ENCODE results near the gene ACOT12.
"Not testable (repeated sequence)": the region's sequence is repeated elsewhere in the genome, so short reads cannot be mapped to it uniquely, and the experiment has no call there.

Gene ACOT12

DNA sequence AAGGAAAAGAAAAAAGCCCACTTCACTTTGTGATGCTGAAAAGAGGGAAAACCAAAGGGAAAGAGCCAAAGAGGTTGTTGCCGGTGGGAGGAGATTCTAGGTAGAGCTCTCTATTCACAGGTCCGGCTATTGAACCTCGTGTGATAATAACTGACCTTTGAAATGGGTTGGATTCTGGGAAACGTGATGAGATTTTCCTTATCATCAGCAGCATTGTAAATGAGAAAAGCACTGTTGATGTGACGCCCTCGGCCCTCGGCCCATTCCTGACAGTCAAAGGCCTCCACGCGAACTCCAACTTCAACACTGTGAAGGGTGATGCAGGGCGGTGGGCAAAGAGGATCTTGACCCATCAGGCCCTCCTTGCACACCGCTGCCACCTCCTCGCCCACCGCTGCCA is 49.2 kb downstream of the ACOT12 start:
- DNase-seq (ENCODE audit: low read depth in 2 of 2): no peak

DNA sequence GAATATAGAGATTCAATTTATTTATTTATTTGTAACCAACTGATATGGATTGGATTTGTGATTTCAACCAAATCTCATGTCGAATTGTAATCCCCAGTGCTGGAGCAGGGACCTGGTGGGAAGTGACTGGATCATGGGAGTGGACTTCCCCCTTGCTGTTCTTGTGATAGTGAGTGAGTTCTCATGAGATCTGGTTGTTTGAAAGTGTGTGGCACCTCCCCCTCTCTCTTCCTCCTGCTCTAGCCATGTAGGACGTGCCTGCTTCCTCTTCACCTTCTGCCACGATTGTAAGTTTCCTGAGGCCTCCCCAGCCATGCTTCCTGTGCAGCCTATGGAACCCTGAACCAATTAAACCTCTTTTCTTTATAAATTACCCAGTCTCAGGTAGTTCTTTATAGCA is 55.7 kb downstream of the ACOT12 start:
- DNase-seq (ENCODE audit: low read depth in 2 of 2): not testable (repeated sequence)

DNA sequence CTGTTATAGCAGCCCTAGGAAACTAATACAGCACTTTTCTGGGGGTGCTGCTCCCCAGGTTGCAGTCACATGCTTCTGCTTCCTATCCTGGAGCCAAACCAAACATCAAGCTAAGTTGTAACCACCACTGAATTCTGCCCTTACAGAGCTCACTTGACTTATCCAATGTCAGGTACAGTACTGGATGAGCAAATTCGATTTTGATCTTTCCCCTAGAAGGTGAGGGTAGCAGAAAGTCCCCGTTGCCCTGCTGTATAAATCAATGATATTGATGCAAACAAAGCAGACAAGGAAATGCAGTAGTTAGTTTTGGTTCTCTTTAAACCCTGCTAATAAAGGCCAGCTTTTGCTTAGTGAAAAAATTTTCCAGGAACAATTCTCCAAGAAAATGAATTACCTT is 56.1 kb downstream of the ACOT12 start:
- no peak for DNase-seq (ENCODE audit: low read depth in 2 of 2)

DNA sequence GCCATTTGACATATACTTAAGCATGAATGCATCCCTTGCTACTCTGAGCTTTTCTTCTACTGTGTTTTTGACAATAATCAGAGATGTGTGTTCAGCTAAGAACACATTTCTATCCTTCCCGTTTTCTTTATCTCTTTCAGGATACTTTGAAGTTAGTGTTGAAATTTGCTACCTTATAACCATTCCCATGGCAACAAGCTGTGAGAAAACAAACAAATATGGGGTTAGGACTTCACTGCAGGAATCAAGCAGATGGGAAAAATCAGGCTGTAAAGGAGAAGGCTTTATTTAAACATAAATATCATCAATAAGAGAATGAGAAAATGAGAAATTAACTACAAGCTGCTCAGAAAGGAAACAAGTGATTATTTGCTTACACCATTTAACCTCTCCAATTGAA is 57.4 kb downstream of the ACOT12 start:
- no peak for DNase-seq (ENCODE audit: low read depth in 2 of 2)

DNA sequence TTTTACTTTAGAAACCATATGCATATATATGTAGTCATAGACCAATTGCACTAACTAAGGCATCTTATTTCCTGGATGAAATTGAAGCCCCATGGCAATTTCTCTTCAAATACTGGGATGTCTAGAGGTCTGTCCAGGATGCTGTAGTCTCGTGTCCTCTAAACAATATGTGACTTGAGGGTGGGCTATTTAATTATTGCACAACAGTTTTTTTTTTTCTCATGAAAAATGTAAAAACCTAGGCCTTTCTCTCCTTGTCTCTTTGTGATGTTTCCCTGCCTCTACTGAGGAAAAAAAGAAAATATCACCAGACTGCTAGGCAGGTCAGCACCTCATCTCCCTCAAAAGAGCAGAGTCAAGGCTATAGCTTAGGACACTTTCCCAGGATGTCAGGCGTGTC is 58.0 kb downstream of the ACOT12 start:
- no peak for DNase-seq (ENCODE audit: low read depth in 2 of 2)

DNA sequence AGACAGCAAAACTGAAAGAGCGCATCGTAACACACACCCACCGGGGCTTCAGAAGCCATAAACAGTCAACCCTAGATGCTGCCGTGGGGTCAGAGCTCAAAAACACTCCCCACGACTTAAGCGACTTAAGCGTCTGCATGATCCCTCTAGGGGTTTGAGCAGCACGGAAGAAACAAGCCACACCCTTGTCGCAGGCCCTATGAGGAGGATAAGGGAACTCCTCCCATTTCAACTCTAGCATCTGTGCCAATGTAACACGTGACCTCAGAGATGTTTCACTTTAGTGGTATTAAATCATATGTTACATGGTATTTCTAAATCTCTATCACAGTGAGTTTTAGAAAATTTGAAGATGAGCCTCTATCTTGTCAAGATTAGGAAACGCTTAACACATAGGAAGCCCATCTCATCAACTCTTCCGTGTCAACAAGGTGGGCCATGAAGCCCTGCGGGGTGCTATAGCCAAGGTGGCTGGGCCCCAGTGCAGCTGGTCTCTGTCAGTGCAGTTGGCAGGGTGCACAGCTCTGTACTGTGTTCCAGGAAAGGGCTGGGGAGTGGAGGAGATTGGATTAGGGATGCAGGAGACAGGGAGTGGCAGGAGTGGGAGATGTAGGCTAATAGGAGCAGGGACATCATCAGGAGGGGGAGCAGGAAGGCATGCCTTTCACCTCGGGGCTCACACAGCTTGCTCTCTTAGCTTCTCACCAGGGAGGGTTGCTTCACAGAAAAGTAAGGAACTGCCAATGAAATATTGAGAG is 59.5 kb downstream of the ACOT12 start:
- DNase-seq (ENCODE audit: low read depth in 2 of 2): no peak

DNA sequence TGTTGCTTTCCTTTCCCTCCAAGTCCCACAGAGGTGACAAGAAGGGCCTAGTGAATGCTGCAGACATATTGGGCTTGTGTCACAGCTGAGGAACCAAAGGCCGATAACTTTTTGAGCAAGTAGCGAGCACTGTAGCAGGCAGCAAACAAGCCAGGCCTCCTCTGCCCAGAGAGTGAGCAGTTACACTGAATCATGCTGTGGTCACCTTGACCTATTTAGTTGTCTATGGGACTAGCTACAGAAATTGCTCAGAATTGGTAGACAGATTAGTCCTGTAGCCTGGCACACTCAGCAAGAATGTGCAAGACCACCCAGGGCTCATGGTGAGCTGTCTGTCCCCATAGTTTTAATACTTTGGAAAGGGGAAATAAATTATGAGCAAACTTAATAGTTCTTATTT is 67.4 kb downstream of the ACOT12 start:
- no peak for DNase-seq (ENCODE audit: low read depth in 2 of 2)

DNA sequence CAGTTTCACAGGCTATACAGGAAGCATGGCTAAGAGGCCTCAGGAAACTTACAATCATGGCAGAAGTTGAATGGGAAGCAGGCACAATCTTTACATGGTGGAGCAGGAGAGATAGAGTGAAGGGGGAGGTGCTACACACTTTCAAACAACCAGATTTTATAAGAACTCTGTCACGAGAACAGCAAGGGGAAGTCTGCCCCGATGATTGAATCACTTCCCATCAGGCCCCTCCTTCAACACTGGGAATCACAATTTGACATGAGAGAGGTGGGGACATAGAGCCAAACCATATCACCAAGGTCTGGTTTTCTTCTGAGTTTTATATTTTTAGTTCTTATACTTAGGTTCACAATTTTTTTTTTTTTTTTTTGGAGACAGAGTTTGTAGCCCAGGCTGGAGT is 76.4 kb downstream of the ACOT12 start:
- DNase-seq (ENCODE audit: low read depth in 2 of 2): no peak

DNA sequence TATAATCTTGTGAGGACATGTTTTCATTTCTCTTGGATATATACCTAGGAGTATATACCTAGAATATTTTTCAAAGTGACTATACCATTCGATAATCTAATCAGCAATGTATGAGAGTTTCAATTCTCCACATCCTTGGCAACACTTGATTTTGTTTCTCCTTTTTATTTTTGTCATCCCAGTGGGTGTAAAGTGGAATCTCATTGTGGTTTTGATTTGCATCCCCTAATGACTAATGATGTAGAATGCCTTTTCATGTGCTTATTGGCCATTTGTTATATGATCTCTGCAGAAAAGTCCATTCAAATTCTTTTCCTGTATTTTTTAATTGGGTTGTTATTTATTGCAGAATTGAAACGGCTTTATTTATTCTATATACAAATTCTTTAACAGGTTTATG is 77.4 kb downstream of the ACOT12 start:
- DNase-seq (ENCODE audit: low read depth in 2 of 2): no peak

DNA sequence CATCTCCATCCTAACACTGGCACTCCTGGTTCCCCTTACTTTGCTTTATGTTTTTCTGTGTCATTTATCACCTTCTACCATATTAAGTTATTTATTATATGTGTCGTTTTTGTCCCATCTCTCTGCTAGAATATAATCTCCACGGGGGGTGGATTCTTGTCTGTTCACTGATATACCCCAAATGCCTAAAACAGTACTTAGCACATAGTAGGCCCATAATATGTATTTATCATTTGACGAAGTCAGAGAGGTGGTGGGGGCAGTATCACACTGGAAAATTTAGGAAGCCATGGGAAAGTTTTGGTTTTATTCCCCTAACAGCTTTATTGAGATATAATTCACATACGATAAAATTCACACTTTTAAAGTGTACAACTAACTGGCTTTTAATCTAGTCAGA is 78.1 kb downstream of the ACOT12 start:
- DNase-seq (ENCODE audit: low read depth in 2 of 2): no peak

DNA sequence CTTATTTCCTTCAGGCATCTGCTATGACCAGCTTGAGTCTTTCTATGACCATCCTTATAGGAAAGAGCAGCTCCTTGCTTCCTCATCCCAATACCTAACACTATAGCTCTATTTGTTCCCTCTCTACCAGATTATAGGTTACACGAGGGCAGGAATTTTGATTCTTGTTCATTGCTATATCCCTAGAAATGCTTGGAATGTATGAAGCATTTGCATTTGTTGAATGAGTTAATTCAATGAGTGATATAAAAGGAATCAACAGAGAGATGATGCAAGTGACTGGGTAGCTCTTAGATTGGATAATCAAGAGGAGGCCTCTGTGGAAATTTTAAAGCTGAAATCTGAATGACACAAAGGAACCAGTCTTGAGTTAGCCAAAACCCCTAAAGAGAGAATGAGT is 78.6 kb downstream of the ACOT12 start:
- no peak for DNase-seq (ENCODE audit: low read depth in 2 of 2)

DNA sequence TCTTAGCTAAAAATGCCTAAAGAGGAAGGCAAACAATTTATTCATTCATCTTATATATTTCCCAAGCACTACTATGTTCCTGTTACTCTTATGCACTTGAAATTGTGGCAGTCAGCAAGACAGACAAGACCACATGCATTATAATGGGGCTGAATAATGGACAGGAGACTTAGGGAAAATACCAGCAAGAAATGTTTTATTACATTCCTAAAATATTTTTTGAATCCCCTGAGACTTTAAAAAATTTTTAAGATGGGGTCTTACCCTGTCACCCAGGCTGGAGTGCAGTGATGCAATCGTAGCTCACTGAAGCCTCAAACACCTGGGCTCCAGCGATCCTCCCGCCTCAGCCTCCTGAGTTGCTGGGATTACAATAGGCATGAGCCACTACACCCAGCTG is 79.4 kb downstream of the ACOT12 start:
- DNase-seq (ENCODE audit: low read depth in 2 of 2): no peak

DNA sequence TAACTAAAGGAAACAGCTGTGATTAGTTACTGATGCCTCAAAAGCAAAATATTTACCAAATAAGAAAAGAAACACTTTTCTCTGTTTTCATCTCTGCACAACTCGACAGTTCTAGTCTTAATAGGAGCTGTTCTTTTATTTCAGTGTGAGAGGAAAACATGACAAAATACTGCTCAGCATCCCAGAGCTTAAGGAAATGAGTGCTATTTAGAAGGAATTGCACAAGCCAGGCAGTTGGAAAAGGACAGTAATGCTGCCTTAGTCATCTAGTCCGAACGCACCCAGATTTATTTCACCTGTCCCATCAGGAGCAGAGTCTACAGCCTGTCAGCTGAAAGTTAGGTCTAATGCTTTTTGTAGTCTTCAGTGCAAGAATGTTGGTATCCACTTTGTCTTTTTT is 80.2 kb downstream of the ACOT12 start:
- DNase-seq (ENCODE audit: low read depth in 2 of 2): no peak

DNA sequence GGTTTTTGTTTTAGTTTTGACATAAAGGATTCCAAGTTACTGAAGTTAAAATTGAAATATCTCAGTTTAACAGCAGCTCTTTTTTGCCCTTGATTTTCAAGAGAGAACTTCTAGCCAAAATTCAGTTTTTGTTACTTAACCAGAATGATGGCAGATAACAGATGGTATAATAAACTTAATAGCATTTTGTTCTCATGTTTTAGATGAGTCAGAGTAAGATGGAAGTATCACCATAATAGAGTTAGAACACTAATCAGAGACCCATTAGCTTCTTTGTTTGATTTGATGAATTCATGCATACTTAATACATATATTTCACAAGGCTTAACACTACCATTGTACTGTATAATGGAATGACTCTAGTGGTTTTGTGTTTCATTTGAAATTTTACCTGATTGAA is 80.7 kb downstream of the ACOT12 start:
- no peak for DNase-seq (ENCODE audit: low read depth in 2 of 2)

DNA sequence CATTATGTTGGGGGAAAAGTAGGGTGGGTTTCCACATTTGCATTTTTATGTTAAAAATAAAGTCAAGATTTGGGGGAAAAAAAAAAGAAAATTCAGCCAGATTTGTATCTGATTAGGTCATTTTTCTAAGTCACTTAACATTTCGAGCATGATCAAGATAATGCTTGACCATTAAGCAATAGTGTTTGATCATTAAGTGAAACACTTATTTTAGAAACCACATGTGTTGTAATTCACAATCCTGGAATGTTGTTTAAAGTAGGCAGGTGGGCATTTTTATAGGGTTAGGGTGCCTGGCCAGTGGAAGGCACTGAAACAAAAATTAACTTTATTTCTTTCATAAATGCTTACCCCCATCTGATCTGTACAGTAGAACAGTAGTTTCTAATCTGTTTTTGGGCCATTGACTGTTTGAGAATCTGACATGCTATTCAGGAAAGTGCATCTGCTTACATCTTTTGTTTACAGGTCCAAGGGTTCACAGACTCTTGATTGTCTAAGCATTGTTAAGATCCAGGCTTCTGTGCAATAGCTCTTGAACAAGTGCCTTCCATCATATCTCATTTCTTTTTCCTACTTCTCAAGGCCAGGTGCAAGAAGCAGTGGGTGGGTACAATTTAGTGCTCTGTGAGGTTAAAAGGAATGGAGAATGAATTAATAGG is 83.4 kb downstream of the ACOT12 start:
- no peak for DNase-seq (ENCODE audit: low read depth in 2 of 2)

DNA sequence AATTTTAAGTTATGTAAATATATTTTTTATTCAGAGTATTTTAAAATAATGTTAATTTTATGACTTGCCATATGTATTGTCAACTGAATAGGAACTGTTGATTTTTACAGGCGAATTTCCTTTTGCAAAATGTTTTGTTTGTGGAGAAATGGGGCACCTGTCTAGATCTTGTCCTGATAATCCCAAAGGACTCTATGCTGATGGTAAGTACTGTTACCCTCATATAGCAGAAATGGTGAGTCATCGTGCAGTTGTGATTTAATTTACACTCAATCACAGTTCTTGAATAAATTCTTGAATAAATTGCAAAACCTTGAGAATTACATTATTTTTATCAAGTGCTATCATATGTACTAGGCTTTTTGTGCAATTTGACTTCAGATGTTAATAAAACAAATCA is 85.1 kb downstream of the ACOT12 start:
- no peak for DNase-seq (ENCODE audit: low read depth in 2 of 2)

DNA sequence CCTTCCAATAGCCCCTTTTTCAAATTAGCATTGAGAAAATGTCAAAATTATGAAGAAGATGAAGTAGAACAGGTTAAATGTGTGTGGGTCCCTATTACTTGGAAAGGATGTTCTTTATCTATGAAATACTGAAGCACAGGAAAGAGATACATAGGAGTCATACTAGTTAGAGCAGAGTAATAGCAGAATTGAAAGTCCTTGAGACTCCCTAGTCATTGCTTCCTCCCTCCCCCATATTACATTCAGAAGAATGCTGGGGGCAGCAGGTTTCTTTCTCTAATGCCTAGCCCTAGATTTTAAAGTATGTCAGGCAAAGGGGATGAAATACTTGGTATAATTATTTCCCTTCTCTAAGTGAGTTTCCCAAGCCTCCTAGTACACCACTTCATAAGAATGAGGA is 88.1 kb downstream of the ACOT12 start:
- DNase-seq (ENCODE audit: low read depth in 2 of 2): no peak

DNA sequence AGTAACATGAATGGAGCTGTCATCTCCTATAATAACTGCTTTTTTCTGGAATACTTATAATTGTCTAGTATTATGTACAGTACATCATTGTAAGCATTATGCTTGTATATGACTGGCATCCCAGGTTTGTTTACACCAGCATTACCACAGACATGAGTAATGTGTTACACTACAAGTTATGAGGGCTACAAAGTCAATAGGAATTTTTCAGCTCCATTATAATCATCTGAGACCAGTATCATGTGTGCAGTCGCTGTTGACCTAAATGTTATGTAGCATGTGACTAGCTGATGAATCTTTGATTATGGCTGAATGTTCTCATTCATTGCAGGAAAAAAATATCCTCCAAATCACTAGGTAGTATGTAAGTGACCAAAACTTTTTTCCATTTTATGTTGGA is 90.4 kb downstream of the ACOT12 start:
- no peak for DNase-seq (ENCODE audit: low read depth in 2 of 2)

DNA sequence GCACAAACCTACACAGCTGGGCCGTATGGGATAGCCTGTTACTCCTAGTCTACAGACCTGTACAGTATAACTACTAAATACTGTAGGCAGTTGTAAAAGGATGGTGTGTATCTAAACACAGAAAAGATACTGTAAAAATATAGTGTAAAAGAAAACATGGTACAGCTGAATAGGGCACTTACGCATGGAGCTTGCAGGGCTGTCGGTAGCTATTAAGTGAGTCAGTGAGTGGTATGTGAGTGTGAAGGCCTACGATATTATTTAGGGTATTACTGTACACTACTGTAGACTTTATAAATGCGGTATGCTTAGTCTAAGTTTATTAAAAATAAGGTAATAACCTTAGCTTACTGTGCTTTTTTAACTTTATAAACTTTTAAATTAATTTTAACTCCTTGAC is 91.3 kb downstream of the ACOT12 start:
- no peak for DNase-seq (ENCODE audit: low read depth in 2 of 2)

DNA sequence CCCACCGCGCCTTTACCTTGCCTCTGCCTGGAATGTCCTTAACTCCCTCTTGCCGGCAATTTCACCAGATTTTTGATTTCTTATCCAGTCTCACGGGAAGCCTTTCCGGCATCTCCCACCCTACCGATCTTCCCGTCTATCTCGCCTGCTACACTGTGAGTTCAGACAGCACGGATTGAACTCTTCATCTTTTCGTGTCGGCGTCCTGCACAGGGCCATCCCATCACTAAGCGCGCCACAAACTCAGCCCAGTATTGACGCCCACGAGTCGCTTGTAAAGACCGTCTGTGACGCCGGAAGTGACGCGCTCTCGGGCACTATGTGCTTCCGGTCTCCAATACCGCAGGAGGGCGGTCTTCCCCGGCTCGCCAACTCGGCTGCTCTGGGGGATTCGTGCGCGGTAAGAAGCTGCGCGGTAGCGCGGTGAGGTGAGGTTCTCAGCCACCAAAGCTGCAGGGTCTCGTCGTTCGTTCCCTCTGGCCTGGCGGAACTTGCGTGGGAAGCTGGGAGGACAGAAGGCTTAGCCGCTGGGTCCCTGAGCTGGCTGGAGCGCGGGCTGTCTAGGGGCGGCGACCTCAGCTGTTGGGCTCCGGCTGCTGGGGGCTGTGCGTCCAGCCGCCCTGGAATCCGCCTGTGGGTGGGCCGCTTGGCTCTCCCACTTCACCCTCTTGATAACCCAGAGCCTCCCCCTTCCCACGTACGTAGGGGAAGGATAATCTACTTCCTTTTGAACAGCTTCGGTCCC is 92.5 kb downstream of the ACOT12 start, which contains the start of gene ZCCHC9:
Gene ZCCHC9 (plus strand): TSS at position 317 of the 745 bp plus-strand sequence. CDS start 3,171 bp downstream, outside the sequence.
- peak; percentile 84 to 86 for DNase-seq (ENCODE audit: low read depth in 2 of 2)

DNA sequence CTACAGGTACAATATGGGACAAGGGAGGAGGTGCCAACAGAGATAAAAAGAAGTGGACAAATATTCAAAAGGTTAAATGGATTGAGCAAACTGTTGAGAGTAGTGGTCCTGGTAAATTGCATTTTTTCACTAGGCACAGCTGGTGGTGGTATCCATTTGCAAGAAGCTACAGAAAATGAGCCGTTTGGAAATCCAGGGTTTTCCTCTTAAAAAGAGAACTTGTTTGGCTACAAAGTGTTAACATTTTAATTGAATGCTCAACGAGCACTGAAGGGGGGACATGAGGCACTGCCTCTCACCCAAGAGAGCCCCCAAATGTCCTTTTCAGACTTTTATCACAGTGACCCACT is 93.0 kb downstream of the ACOT12 start:
- no peak for DNase-seq (ENCODE audit: low read depth in 2 of 2)

DNA sequence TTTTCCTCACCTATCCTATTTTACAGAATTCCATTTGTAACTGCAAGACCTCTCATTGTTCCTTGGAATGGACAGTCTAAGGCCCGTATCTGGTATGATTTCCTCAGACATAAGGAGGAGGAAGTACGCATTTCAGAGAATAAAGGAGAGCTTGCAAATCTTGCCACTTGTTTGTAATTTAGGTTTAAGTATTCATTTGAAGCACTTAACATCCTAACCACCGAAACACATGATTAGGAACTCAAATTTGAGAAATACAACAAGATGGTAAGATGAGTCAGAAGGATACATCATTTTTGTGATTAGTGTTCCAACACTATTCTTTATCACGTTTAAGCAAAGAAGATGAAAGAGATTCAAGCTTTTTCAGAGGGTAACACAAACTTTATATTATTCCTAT is 96.4 kb downstream of the ACOT12 start:
- no peak for DNase-seq (ENCODE audit: low read depth in 2 of 2)

DNA sequence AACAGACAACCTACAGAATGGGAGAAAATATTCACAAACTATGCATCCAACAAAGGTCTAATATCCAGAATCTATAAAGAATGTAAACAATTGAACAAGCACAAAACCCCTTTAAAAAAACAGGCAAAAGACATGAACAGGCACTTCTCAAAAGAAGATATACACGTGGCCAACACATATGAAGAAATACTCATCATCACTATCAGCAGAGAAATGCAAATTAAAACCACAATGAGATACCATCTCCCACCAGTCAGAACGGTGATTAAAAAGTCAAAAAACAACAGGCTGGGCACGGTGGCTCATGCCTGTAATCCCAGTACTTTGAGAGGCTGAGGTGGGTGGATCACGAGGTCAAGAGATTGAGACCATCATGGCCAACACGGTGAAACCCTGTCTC is 99.9 kb downstream of the ACOT12 start:
- DNase-seq (ENCODE audit: low read depth in 2 of 2): not testable (repeated sequence)
